Lower lobe of right lung (tissue), 2 donors: ENCODE data around the gene TMEM108. TPM values are rescaled to one million over a fixed set of nuclear protein-coding genes. Genes with fewer than 3 reads are reported as not detected.
A peak's percentile ranks its signal among the peaks of the same experiment; 100 is the strongest.

ENCODE experiments used
- ATAC-seq, 2 donors: fragments of 200-7000 bp; cut with Tn5 transposase; one replicate each; pipeline ENCODE4 v1.9.1; 2020 to 2022; ENCODE audit warnings: mild to moderate bottlenecking in 2 of 2, moderate library complexity in 2 of 2
- DNase-seq: peaks from one replicate; pipeline ENCODE4 v3.0.0-alpha.2; 2020
- H3K27ac ChIP-seq: fragments of 200-600 bp; one replicate; pipeline ENCODE4 v1.8.0; 2022
- H3K27me3 ChIP-seq: fragments of 200-600 bp; one replicate; pipeline ENCODE4 v1.8.0; 2022; ENCODE audit warnings: low read depth
- H3K36me3 ChIP-seq: fragments of 200-600 bp; one replicate; pipeline ENCODE4 v1.8.0; 2022; ENCODE audit warnings: mild to moderate bottlenecking
- H3K4me1 ChIP-seq: fragments of 200-600 bp; one replicate; pipeline ENCODE4 v1.8.0; 2022
- H3K4me3 ChIP-seq: fragments of 200-600 bp; one replicate; pipeline ENCODE4 v1.8.0; 2022; ENCODE audit warnings: mild to moderate bottlenecking
- H3K9me3 ChIP-seq: fragments of 200-600 bp; one replicate; pipeline ENCODE4 v1.8.0; 2022
- intact Hi-C: fragments of 100-400 bp; cut with DNase I; formaldehyde crosslinking; loops from one replicate; pipeline ENCODE4 v1.11.0; 2022
- total RNA-seq: library from RNA; stranded (reverse); fragmentation: NEBNext Ultra II Directional; extraction: Animal tissue kit (Norgen Biotek cat#: 25700); gene quantifications from one replicate; pipeline ENCODE4 v1.2.1, GENCODE V29; 2021
- TF ChIP-seq, protein P1 (sequence below): fragments of 200-600 bp; IDR thresholded peaks from one replicate; pipeline ENCODE4 v1.8.0; 2022; ENCODE audit warnings: antibody characterized with exemption, mild to moderate bottlenecking
- donor health status: DM: no; HTN: yes; CAD: no; lungs with severe emphysema.

TMEM108 gene
- total RNA-seq, 1 donor from 2014 or later: 18.5 TPM

DNA sequence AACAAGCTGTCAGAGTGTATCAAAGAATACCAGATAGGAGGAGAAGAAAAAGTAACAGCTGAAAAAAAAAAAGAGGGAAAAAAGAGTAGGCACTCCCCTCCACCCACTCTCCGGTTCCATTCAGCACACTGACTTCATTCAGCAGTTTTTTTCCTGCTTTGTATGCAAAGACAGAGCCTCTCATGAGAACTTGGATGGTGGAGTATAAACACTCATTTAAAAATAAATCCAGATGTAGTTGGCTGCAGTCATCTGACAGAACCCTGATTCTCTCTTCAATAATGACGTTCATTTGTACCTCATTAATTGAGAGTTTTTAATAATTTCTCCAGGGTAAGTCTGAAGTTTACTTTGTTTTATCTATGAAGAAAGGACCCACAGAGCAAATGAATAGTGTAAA lies 81.0 kb downstream of the TMEM108 start:
- no peak for ATAC-seq
- Histone ChIP-seq H3K4me1 (no peaks in the 10 kb centered on the region), H3K4me3 (no peak overlapping the region), H3K27me3 (no peaks in the 10 kb centered on the region), H3K9me3 (no peaks in the 10 kb centered on the region), H3K27ac (no peak overlapping the region), H3K36me3 (no peaks in the 10 kb centered on the region)
- no peak for DNase-seq
- intact Hi-C loops: no loop called here
- TF ChIP-seq, protein P1, sequence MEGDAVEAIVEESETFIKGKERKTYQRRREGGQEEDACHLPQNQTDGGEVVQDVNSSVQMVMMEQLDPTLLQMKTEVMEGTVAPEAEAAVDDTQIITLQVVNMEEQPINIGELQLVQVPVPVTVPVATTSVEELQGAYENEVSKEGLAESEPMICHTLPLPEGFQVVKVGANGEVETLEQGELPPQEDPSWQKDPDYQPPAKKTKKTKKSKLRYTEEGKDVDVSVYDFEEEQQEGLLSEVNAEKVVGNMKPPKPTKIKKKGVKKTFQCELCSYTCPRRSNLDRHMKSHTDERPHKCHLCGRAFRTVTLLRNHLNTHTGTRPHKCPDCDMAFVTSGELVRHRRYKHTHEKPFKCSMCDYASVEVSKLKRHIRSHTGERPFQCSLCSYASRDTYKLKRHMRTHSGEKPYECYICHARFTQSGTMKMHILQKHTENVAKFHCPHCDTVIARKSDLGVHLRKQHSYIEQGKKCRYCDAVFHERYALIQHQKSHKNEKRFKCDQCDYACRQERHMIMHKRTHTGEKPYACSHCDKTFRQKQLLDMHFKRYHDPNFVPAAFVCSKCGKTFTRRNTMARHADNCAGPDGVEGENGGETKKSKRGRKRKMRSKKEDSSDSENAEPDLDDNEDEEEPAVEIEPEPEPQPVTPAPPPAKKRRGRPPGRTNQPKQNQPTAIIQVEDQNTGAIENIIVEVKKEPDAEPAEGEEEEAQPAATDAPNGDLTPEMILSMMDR: no peak

DNA sequence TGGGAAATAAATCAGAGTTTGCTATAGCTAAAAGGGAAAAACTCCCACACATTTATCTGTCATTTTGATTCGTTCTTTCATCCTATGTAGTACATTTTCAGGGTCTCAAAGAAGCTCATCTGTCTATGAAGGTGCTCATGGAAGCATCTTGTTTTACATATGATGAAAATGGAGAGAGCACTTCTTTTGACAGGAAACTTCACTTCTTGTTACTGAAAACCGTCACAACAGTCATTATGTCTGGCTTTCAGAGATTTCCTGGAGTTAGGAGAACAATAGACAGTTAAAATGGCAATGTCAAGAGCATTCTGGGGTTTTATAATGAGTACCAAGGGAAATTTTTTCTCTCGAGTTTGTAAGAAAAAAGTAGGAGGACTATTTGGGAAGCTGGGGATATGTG lies 83.3 kb downstream of the TMEM108 start:
- intact Hi-C loops: no loop called here
- no peaks in the 10 kb centered on the region for H3K36me3 ChIP-seq
- H3K27me3 ChIP-seq: no peaks in the 10 kb centered on the region
- H3K27ac ChIP-seq: no peak overlapping the region
- no peak overlapping the region for H3K4me3 ChIP-seq
- TF ChIP-seq, protein P1: no peak
- DNase-seq (no peak), ATAC-seq (no peak)
- H3K4me1 ChIP-seq: no peaks in the 10 kb centered on the region
- H3K9me3 ChIP-seq: no peaks in the 10 kb centered on the region

DNA sequence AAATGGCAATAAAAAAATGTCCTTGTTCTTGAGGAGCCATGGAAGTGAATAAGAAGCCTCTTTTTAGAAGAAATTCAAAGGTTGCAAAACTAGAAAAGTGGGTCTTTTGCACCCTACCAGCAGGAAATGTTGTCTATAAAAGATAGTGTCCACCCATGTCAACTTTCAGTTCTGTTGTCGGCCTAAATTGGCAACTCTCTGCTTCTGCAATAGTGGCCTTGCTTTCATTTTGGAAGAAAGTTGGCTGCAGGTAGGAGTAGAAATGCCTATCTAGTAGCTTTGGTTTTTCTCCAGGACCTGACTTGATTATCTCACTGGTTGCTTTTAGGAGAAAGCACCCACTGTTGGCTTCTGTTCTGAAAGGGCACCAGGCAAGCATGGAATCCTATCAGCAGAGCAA lies 85.4 kb downstream of the TMEM108 start:
- ATAC-seq (no peak), DNase-seq (no peak)
- Histone ChIP-seq H3K27ac (no peak overlapping the region), H3K36me3 (no peaks in the 10 kb centered on the region), H3K27me3 (no peaks in the 10 kb centered on the region), H3K4me1 (no peaks in the 10 kb centered on the region), H3K4me3 (no peak overlapping the region), H3K9me3 (no peaks in the 10 kb centered on the region)
- TF ChIP-seq, protein P1: no peak
- intact Hi-C loops: no loop called here

DNA sequence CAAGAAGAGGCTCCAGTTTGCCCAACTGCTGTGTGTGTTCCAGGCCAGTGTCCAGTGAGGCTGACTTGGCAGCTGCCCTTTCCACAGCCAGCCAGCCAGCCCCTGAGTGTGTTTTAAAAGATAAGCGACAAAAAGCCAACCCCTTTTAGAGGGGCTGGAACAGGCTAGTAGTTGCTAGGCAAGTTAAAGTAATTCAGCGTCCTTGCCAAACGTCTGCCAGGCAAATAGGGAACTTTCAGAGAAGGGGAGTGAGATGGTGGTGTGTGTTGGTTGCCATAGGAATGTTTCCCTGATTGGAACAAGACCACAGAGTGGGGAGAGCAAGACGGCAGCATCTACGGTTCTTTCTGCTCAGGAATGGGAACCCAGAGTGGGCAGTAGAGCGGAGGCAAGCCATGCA lies 86.3 kb downstream of the TMEM108 start:
- no peaks in the 10 kb centered on the region for H3K9me3 ChIP-seq
- DNase-seq (no peak), ATAC-seq (peak; percentile 19 to 56)
- intact Hi-C loops: no loop called here
- H3K27ac ChIP-seq: no peak overlapping the region
- TF ChIP-seq, protein P1: no peak
- H3K4me3 ChIP-seq: no peak overlapping the region
- no peaks in the 10 kb centered on the region for H3K36me3 ChIP-seq
- H3K27me3 ChIP-seq: no peaks in the 10 kb centered on the region
- no peaks in the 10 kb centered on the region for H3K4me1 ChIP-seq

DNA sequence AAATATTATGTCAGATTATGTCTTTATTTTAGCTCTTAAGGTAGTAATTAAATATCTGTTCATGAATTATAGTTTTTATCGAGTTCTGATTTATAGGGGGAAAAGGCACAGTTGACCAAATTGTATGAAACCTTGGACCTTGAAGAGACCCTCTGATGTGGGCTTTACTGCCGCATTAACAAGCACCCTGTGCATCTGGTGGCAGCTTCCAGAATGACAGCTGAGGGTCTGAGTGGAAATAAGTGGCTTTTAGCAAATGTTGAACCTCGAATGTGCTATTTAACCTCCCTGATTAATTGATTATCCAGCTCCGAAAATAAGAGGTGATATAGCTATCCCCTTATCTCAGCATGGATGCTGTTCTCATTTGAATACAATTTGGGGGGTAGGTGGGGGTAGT lies 87.0 kb downstream of the TMEM108 start:
- DNase-seq: no peak
- Histone ChIP-seq H3K4me3 (no peak overlapping the region), H3K4me1 (no peaks in the 10 kb centered on the region), H3K27ac (no peak overlapping the region), H3K36me3 (no peaks in the 10 kb centered on the region), H3K9me3 (no peaks in the 10 kb centered on the region), H3K27me3 (no peaks in the 10 kb centered on the region)
- intact Hi-C loops: no loop called here
- ATAC-seq: no peak
- TF ChIP-seq, protein P1: no peak

DNA sequence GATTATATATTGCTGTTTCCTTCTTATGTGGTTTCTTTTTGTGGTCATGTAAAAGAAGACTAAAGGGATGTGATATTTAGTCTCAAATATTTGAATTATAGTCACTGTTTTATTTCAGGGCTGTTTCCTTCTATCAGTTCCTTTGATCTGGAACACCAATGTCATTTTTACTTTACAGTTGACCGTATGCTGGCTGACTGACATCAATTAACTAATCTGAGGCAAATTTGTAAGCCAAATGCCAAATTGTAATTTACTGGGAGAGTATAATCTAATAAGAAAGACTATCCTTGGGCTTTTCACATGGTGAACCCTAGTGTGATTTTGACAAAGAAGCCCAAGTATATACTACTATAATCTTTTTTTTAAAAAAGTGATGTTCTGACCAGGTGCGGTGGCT lies 87.6 kb downstream of the TMEM108 start:
- Histone ChIP-seq H3K36me3 (no peaks in the 10 kb centered on the region), H3K27ac (no peak overlapping the region), H3K27me3 (no peaks in the 10 kb centered on the region), H3K4me3 (no peak overlapping the region), H3K9me3 (no peaks in the 10 kb centered on the region), H3K4me1 (no peaks in the 10 kb centered on the region)
- ATAC-seq (no peak), DNase-seq (no peak)
- intact Hi-C loops: no loop called here
- TF ChIP-seq, protein P1: no peak
